HG03521 (cell line): ENCODE data around the gene TDRD7.

Experiments used
- ATAC-seq: cut with Tn5 transposase; IDR thresholded peaks from one replicate; pipeline ENCODE4 v1.9.1; 2021; ENCODE audit warnings: mild to moderate bottlenecking, moderate library complexity; ENCODE audit not compliant: unreplicated experiment

Gene TDRD7

GRCh38 chr9:97387936-97388684 lies 23.8 kb upstream of the TDRD7 start:
- ATAC-seq = no peak

GRCh38 chr9:97388721-97389238 lies 23.1 kb upstream of the TDRD7 start:
- peak; percentile 45 for ATAC-seq

GRCh38 chr9:97389249-97389648 lies 22.6 kb upstream of the TDRD7 start:
- ATAC-seq = no peak

DNA sequence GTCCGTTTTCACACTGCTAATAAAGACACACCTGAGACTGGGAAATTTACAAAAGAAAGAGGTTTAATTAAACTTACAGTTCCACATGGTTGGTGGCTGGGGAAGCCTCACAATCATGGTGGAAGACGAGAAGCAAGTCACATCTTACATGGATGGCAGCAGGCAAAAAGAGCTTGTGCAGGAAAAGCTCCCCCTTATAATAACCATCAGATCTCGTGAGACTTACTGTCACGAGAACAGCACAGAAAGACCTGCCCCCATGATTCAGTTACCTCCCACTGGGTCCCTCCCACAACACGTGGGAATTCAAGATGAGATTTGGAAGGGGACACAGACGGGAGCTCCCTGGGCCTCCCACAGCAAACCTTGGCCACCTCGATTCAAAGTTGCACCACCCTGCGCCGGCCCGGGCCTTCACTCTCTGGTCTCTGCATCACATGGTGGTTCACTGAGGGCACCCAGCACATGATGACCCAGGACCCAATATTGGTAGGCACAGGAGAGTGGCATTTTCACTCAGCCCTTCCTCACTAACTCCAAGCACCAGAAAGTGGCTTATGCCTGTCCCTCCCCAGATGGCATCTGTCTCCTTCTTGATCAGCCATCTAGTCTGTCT lies 21.0 kb upstream of the TDRD7 start:
- ATAC-seq = no peak

- no peak for ATAC-seq
Measured at GRCh38 chr9:97394881-97395280, 17.0 kb upstream of the TDRD7 start.

DNA sequence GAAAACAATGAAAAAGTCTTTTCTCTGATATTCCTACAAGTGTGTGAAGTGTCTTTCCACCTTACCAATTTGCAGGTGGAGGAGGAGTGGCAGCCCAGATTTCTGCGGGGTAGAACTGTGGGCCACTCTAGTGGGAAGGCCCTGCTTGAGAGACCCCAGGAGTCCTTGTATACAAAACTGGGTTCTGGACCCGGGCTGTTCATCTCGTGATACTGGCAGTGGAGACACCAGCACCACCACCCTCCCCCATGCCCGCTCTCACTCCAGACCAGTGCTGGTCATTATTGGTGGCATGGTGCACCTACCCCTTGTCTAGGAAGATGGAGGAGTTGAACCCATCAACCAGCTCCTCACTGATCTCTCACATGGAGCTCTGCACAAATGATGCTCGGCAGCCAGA lies 16.2 kb upstream of the TDRD7 start:
- no peak for ATAC-seq

- no peak for ATAC-seq
Measured at GRCh38 chr9:97396256-97396655, 15.6 kb upstream of the TDRD7 start.

DNA sequence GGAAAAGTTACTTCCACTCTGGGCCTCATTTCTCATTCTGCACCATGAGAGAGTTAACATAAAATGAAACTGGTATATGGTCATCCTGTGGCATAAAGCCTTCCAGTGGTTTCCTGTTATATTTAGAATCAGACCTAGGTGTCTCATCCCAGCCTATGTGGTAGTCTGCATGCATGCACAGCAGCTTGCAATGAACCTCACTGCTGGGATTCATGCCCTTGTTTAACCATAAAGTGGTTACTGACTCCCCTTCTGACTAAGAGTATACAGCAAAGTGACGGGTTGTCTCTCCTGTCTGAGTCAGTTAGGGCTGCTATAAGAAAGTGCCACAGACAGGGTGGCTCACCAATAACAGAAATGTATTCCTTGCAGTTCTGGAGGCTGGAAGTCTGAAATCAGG lies 14.7 kb upstream of the TDRD7 start:
- ATAC-seq = no peak

- no peak for ATAC-seq
Measured at GRCh38 chr9:97398999-97399758, 12.7 kb upstream of the TDRD7 start.

GRCh38 chr9:97403746-97404316 lies 8.1 kb upstream of the TDRD7 start:
- no peak for ATAC-seq

GRCh38 chr9:97405551-97405950 lies 6.3 kb upstream of the TDRD7 start:
- ATAC-seq = no peak

DNA sequence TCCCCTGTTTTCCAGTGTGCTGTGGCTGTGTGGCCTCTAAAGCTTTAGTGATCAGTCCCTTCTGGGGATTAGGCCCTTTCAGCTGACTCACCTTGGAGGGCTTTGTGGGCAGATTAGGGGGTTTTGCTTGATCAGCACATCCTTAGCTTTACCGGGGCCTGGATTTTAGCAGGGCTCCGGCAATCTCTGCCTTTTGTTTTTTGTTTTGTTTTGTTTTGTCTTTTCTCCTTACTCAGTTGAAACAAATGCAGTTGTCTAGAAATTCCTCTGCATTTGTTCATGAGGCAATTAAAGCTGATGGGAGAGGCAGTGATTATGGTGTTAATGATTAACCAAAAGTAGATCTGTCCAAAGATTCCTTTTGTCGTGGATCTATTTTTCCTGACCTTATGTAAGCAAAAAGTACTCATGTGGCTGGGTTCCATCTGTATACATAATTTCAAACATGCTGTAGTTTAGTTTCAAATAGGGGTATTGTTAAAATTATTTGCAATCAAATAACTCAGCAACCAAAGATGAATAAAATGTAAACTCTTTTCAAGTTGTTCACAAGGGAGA lies 5.2 kb upstream of the TDRD7 start:
- no peak for ATAC-seq

GRCh38 chr9:97408562-97408961 lies 3.3 kb upstream of the TDRD7 start:
- ATAC-seq = no peak

GRCh38 chr9:97411440-97411788 lies 482 bp upstream of the TDRD7 start:
- ATAC-seq = no peak

DNA sequence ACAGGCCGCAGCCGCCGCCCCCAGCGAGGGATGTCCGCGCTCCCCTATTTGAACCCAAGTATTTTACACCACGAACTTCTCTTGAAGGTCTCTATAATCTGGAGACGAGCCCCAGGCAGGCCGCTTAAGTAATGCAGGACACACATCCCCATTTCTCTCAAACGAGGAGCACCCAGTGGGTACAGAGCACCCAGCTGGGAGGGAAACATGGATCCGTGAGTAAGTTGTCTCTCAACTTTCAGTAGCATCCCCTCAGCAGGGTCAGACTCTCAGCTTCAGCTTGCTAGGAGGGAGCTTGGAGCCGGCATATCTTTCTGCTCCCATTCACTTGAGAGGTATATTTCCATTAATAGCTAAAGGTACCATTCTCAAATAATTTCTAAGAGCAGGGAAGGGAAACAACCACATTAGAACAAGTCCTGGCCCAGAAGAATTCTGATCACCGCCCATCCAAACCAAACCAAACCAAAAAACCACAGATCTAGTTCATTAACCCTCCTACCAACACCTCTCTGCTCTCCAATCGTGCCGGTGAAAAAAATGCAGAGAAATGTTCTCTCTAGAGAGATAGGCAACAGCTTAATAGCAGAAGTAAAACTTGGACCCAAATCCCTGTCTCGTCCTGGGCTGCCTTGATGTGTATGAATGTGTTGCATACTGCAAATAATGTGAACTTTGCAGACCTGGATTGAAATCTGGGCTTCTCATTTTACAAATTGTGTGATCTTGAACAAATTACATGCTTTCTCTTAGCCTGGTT lies 910 bp downstream of the TDRD7 start:
- no peak for ATAC-seq

DNA sequence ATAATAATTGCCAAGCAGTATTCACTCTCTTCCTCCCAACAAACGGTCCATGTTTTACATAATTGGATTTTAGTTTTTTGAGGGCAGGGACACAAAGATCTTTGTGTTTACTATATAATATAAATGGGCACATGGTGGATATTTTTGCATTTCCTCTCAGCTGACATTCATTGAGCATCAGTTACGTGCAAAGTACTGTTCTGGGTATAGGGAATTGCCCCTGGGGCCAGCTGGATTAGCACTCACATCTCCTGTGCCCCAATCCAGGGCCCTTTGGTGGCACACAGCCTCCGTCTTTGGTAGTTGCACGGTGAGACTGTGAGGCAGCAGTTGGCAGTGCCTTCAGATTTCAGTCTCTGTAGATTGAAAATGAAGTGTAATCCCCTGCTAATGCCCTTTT lies 1.6 kb downstream of the TDRD7 start:
- no peak for ATAC-seq

- no peak for ATAC-seq
Measured at GRCh38 chr9:97415146-97415545, 3.2 kb downstream of the TDRD7 start.

DNA sequence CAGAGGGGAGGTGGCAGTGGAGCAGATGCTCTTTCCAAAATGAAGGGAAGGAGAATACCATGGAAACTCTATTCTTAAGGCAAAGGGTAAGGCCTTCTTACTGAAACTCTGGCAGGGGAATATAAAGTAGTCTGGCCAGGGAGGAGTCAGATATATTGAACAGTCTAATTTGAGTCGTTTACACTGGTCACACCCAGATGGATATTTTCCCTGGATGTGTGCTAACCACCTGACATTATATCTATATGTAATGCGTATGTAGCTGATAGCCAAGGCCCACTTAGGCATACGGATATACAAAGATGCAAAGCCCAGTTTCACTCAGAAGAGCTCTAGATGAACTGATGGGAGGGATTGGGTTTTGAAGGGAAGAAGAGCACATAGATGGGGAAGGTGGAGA lies 7.0 kb downstream of the TDRD7 start:
- no peak for ATAC-seq

- ATAC-seq = no peak
Measured at GRCh38 chr9:97419309-97419867, 7.5 kb downstream of the TDRD7 start.

DNA sequence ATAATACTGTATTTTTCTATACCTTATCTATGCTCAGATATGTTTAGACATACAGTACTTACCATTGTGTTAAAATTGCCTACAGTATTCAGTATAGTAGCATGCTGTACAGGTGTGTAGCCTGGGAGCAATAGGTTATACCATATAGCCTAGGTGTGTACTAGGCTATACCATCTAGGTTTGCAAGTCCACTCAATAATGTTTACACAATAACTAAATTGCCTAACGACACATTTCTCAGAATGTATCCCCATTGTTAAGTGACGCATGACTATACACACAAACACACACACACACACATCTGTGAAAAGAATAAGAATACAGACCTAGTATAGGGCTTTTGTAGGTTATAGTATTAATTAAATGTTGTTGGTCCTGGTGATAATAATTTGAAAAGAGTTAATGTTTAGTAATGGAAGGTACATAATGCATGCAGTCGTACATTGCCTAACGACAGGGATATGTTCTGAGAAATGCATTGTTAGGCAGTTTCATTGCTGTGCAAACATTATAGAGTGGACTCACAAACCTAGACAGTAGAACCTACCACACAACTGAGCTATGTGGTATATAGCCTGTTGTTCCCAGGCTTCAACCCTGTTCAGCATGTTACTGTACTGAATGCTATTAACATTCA lies 13.6 kb downstream of the TDRD7 start:
- ATAC-seq = no peak
